H1 (cell line): ENCODE results near the gene NOM1.

Experiments used
- EP300 ChIP-seq, 2 experiments: IDR thresholded peaks; 1 replicate in 1 of 2; 2 replicates in 1 of 2; pipeline ENCODE4 v1.6.1; 2011 to 2012; ENCODE audit warnings: low read depth in 2 of 2, low read length in 2 of 2, mild to moderate bottlenecking in 2 of 2, borderline replicate concordance in 1 of 2, inconsistent platforms in 1 of 2, moderate library complexity in 1 of 2
- SP4 ChIP-seq: IDR thresholded peaks from 2 replicates; pipeline ENCODE4 v1.6.1; 2012; ENCODE audit warnings: low read length, inconsistent platforms

- TF ChIP-seq EP300 (IDR thresholded peaks at IDR 0.05; ENCODE audit: borderline replicate concordance in 1 of 2, low read depth in 2 of 2, low read length in 2 of 2) = no peak
- TF ChIP-seq SP4 = no peak
These were observed 26.1 kb downstream of the NOM1 start for GRCh38 chr7:156975620-156976019.
